Stimulated activated CD4-positive, alpha-beta T cell treated with anti-CD3 and anti-CD28 coated beads, Interleukin-15, amount 100 ng/mL, for 1 hour (primary cell): ENCODE data around the gene AJAP1.

Experiments
- DNase-seq, 2 donors: peaks; one replicate each; pipeline ENCODE4 v3.0.0-alpha.2; 2020; ENCODE audit warnings: low read depth in 1 of 2, low spot score in 1 of 2

AJAP1 gene

GRCh38 chr1:4729090-4729471 is 74.7 kb downstream of the AJAP1 start:
- no peak for DNase-seq

- DNase-seq, result no peak
These were observed 75.7 kb downstream of the AJAP1 start for GRCh38 chr1:4730078-4730477.

GRCh38 chr1:4733446-4734177 is 79.2 kb downstream of the AJAP1 start:
- DNase-seq, result no peak

GRCh38 chr1:4734219-4734618 is 79.8 kb downstream of the AJAP1 start:
- no peak for DNase-seq

GRCh38 chr1:4734791-4735190 is 80.4 kb downstream of the AJAP1 start:
- DNase-seq, result no peak

GRCh38 chr1:4736254-4736653 is 81.8 kb downstream of the AJAP1 start:
- no peak for DNase-seq

- DNase-seq, result no peak
These were observed 87.5 kb downstream of the AJAP1 start for GRCh38 chr1:4741876-4742423.

- DNase-seq, result no peak
These were observed 89.8 kb downstream of the AJAP1 start for GRCh38 chr1:4743978-4744750.

GRCh38 chr1:4745560-4745959 is 91.2 kb downstream of the AJAP1 start:
- no peak for DNase-seq

GRCh38 chr1:4749406-4749805 is 95.0 kb downstream of the AJAP1 start:
- no peak for DNase-seq

- no peak for DNase-seq
These were observed 95.8 kb downstream of the AJAP1 start for GRCh38 chr1:4750177-4750576.

- DNase-seq, result no peak
These were observed 97.7 kb downstream of the AJAP1 start for GRCh38 chr1:4752059-4752458.

- no peak for DNase-seq
These were observed 100.4 kb downstream of the AJAP1 start for GRCh38 chr1:4754816-4755215.

- no peak for DNase-seq
These were observed 101.0 kb downstream of the AJAP1 start for GRCh38 chr1:4755301-4755845.

GRCh38 chr1:4755864-4756504 is 101.6 kb downstream of the AJAP1 start:
- no peak for DNase-seq

- DNase-seq, result no peak
These were observed 102.6 kb downstream of the AJAP1 start for GRCh38 chr1:4756851-4757580.

- no peak for DNase-seq
These were observed 105.3 kb downstream of the AJAP1 start for GRCh38 chr1:4759671-4760070.

- DNase-seq, result no peak
These were observed 105.7 kb downstream of the AJAP1 start for GRCh38 chr1:4760088-4760487.

GRCh38 chr1:4761324-4761723 is 106.9 kb downstream of the AJAP1 start:
- DNase-seq, result no peak

GRCh38 chr1:4762146-4762545 is 107.7 kb downstream of the AJAP1 start:
- DNase-seq, result no peak

- no peak for DNase-seq
These were observed 112.9 kb downstream of the AJAP1 start for GRCh38 chr1:4767308-4767707.
